ENCODE measurements around the gene TSPAN9. TPM values are rescaled to one million over a fixed set of nuclear protein-coding genes. Genes with fewer than 3 reads are reported as not detected.

Gene TSPAN9
- total RNA-seq, 2 donors from 2014 or later, result 41.9 to 50.0 TPM

GRCh38 chr12:3256103-3256631 is 179.0 kb downstream of the TSPAN9 start:
- Histone ChIP-seq H3K27me3 (replicated peaks; ENCODE audit: insufficient read depth) (no peaks in the 10 kb centered on the region), H3K36me3 (no peaks in the 10 kb centered on the region), H3K9me3 (no peaks in the 10 kb centered on the region), H3K4me3 (no peak overlapping the region), H3K27ac (no peak overlapping the region), H3K4me1 (replicated peaks) (peaks cover 6% of the 10 kb centered on the region)
- DNase-seq (ENCODE audit: low spot score), result no peak
- 96% methylated on average over 26 of the region's 26 CpGs for WGBS
- TF ChIP-seq POLR2A (IDR thresholded peaks at IDR 0.05) (no peak), POLR2AphosphoS5 (IDR thresholded peaks at IDR 0.05) (no peak), CTCF (IDR thresholded peaks at IDR 0.05) (no peak)
- intact Hi-C loops (cut with DNase I), result no loop called here

- no peak for DNase-seq (ENCODE audit: low spot score)
- Histone ChIP-seq H3K27ac (no peak overlapping the region), H3K4me1 (replicated peaks) (peaks cover 2% of the 10 kb centered on the region), H3K27me3 (replicated peaks; ENCODE audit: insufficient read depth) (no peaks in the 10 kb centered on the region), H3K9me3 (no peaks in the 10 kb centered on the region), H3K4me3 (no peak overlapping the region), H3K36me3 (no peaks in the 10 kb centered on the region)
- TF ChIP-seq POLR2AphosphoS5 (IDR thresholded peaks at IDR 0.05) (no peak), CTCF (IDR thresholded peaks at IDR 0.05) (no peak), POLR2A (IDR thresholded peaks at IDR 0.05) (no peak)
- WGBS, result 89% methylated on average over 7 of the region's 7 CpGs
- intact Hi-C loops (cut with DNase I), result no loop called here
Measured at GRCh38 chr12:3257411-3257810, 180.2 kb downstream of the TSPAN9 start.

DNA sequence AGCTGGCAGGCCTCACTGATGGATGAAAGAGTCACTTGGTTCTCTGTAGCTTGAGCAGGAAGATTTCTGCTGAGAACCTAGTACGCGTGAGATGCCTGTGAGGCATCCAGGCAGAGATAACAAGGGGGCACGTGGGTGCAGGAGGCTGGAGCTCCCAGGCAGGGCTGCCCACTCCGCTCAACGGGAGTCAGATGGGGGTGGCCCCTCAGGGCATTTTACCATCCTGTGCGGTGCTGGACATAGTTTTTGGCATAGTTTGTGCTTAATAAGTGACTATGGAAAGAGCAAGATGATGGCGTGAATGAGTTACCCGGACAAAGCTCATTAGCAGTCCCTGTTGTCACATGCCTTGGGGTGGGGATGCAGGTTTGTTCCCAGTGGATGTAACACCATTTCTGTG is 182.8 kb downstream of the TSPAN9 start:
- H3K4me1 ChIP-seq (replicated peaks), result no peaks in the 10 kb centered on the region
- no peaks in the 10 kb centered on the region for H3K9me3 ChIP-seq
- no peaks in the 10 kb centered on the region for H3K27me3 ChIP-seq (replicated peaks; ENCODE audit: insufficient read depth)
- 85% methylated on average over 8 of the region's 8 CpGs for WGBS
- TF ChIP-seq POLR2AphosphoS5 (IDR thresholded peaks at IDR 0.05) (no peak), CTCF (IDR thresholded peaks at IDR 0.05) (no peak), POLR2A (IDR thresholded peaks at IDR 0.05) (no peak)
- no peak for DNase-seq (ENCODE audit: low spot score)
- intact Hi-C loops (cut with DNase I), result no loop called here
- no peak overlapping the region for H3K4me3 ChIP-seq
- no peaks in the 10 kb centered on the region for H3K36me3 ChIP-seq
- no peak overlapping the region for H3K27ac ChIP-seq

DNA sequence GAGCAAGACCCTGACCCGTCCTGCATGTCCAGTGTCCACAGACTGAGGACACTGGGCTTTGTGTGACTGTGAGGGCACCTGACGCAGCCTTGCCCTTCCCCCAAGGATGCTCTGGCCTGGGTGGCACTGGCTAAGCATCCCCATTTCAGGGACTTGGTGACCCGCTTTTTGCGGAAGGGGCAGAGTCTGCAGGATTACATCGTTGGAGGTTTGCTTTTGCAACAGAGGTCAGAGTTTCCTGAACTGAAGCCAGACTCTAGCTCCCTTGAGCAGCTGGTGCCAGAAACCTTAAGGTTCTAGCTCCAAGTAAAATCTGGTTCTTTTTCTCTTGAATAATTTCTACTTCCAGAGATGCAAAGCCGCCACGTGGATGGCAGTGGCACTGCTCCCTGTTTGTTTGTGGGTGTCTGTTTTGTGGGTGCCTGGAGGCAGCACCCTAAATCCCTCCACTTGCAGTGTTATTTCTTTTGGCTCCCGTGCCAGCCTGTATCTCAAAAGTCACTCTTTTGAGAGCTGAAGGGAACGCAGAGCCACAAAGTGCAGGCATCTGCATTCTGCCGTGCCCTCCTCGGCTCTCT is 184.7 kb downstream of the TSPAN9 start:
- intact Hi-C loops (cut with DNase I), result no loop called here
- no peak for TF ChIP-seq POLR2A (IDR thresholded peaks at IDR 0.05)
- TF ChIP-seq POLR2AphosphoS5 (IDR thresholded peaks at IDR 0.05), result no peak
- no peak for TF ChIP-seq CTCF (IDR thresholded peaks at IDR 0.05)
- no peaks in the 10 kb centered on the region for H3K36me3 ChIP-seq
- no peak overlapping the region for H3K27ac ChIP-seq
- H3K4me1 ChIP-seq (replicated peaks), result no peaks in the 10 kb centered on the region
- no peaks in the 10 kb centered on the region for H3K9me3 ChIP-seq
- 64% methylated on average over 11 of the region's 11 CpGs for WGBS
- H3K27me3 ChIP-seq (replicated peaks; ENCODE audit: insufficient read depth), result no peaks in the 10 kb centered on the region
- no peak for DNase-seq (ENCODE audit: low spot score)
- H3K4me3 ChIP-seq, result no peak overlapping the region

DNA sequence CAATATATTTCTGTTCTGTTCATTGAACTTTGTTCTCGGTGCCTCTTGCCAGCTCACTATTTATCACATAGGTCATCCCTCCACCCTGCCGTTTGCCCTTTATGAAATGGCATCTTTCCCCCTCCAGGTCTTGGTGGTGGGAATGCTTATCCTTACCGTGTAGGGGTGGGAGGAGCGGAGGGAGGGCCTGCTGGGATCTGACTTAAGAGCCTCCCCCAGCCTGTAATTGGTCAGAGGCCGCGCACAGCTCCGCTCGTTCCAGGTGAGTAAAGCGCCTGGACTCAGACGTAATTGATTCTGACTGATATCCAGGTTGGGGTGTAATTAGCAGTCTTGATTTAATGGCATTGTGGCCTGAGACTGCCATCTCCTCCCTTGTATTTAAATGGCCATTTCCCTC is 185.3 kb downstream of the TSPAN9 start:
- intact Hi-C loops (cut with DNase I), result no loop called here
- no peak for DNase-seq (ENCODE audit: low spot score)
- H3K27ac ChIP-seq, result no peak overlapping the region

More for the DNA sequence above, 185.3 kb downstream of the TSPAN9 start:
- TF ChIP-seq POLR2AphosphoS5 (IDR thresholded peaks at IDR 0.05) (no peak), CTCF (IDR thresholded peaks at IDR 0.05) (no peak), POLR2A (IDR thresholded peaks at IDR 0.05) (no peak)
- WGBS, result 86% methylated on average over 10 of the region's 10 CpGs
- Histone ChIP-seq H3K27me3 (replicated peaks; ENCODE audit: insufficient read depth) (no peaks in the 10 kb centered on the region), H3K36me3 (no peaks in the 10 kb centered on the region), H3K4me1 (replicated peaks) (no peaks in the 10 kb centered on the region), H3K4me3 (no peak overlapping the region), H3K9me3 (no peaks in the 10 kb centered on the region)
